Stimulated activated CD8-positive, alpha-beta memory T cell treated with anti-CD3 and anti-CD28 coated beads, Interleukin-4, amount 100 ng/mL, for 48 hours (primary cell): ENCODE results near the gene TNC.
"Not testable (repeated sequence)": the region's sequence is repeated elsewhere in the genome, so short reads cannot be mapped to it uniquely, and the experiment has no call there.

Experiments used
- DNase-seq: peaks from one replicate; pipeline ENCODE4 v3.0.0-alpha.2; 2020

Gene TNC

DNA sequence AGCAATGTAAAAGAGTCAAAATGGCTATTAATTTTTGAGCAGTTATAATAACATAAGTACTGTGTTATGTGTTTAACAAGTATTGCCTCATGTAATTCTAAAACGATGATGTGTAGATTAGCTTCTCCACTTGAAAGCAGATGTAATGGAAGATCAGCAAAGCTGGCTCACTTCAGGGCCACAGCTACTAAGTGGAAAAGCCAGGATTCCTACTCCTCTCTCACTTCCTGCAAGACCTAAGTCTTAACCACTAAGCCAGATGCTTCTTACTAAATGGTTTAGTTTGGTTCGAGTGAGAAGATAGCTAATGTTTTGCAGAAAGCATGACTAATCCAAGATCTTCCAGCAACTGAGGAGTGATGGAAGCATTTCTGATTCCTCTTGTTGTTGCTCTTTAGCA, 15.7 kb upstream of the TNC start:
- DNase-seq = no peak

- no peak for DNase-seq
These were observed 14.7 kb upstream of the TNC start for GRCh38 chr9:115132648-115133047.

GRCh38 chr9:115130176-115130575, 12.2 kb upstream of the TNC start:
- DNase-seq = no peak

- DNase-seq = not testable (repeated sequence)
These were observed 10.8 kb upstream of the TNC start for GRCh38 chr9:115128726-115129125.

DNA sequence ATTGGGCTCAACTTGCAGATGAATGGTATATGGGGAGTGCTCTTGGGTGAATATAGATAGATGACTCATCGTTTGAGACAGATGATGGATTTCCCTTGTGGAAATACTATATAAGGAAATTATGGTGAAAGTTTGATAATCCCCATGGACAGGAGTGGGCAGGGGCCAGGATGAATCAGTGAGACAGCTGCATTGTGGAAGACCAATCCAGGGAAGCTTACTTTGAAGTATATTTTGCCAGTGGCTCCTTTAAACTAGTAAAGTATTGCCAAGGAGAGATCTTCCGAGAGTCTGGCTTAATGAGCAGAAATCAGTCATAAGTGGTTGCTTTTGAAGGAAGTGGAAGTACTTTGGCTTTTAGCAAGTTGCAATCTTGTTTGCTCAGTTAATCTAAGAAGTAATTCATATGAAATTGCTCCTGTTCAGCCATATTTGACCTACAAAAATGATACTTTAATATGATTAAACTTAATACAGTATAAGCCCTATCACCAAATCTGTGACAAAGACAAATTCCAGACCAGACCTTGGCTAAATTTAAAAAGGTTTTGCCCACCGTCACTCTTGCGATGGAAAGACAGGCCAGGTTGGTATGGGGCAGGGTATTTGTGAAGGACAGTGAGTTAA, 9.3 kb upstream of the TNC start:
- DNase-seq = no peak

DNA sequence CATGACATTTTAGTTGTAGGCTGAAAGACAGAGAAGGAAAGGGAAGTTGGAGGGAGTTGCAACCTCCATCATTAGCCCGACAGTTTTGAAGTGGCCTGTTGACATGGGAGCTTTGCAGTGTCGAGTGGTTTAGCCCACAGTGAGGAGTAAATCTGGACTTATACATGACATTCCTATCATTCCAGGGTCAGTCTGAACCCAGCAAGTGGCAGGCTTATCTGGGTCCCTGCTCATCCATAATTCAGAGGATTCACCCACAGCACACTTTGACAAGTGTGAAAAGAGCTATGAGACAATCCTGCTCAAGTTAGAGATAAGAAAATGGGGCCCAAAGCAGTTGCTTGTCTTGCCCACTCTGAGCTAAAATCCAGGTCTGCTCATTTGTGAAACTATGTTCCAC, 8.4 kb upstream of the TNC start:
- no peak for DNase-seq

DNA sequence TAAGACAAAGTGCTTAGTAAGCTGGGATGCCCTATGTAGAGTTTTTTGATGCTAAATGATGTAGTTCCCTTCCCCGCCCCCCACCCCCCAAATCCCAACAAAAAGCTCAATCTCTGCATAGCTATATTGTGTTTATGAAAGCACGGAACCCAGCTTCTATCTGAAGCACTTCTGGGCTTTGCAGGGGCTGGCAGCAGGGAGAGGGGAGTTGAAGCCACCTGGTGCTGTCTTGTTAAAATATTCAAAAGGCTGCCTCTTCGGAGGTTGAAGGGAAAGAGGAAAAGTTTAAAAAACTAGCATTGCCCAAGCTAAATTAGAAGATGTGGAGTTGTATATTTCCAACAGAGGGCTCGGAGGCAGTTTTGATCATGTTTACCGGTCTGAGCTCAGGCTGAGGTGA, 5.0 kb upstream of the TNC start:
- DNase-seq = no peak

DNA sequence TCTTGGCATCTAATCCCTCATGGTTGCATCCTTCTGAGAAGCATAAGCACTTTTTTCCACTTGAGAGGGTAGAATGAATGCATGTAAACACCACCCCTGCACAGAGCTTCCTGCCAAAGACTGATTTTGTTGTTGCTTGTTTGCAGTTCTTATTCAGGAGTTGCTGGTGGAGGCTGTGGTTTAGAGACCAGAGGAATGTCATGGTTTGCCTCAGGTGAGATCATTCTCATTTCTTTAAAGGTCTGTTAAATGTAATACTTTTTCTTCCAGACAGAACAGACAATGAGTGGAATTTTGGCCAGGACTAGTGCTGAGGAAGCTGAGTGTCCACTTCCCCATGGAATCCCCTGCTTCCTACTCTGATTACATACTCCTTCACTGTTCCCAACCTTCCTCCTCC, 3.2 kb upstream of the TNC start:
- DNase-seq = no peak

- DNase-seq = no peak
These were observed 892 bp upstream of the TNC start for GRCh38 chr9:115118879-115119218.

GRCh38 chr9:115116421-115117284, 1.3 kb downstream of the TNC start:
- no peak for DNase-seq

DNA sequence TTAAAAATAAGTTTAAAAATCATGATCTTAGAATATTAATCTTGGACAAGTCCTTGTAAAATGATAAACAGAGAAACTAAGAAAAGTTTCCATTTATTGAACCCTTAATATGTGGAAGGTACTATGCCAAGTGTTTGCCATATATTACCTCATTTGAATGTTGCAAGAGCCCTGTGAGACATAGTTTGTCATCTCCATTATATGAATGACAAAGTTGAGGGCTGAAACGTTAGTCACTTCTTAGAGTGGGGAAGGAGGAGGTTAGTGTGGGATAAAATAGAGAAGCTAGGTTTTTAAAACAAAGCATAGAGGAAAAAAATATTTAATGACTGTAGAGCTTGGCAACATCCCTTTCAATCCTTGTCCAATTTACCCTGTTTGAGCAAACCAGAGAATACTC, 2.0 kb downstream of the TNC start:
- DNase-seq = no peak

GRCh38 chr9:115115117-115115880, 2.7 kb downstream of the TNC start:
- DNase-seq = no peak

GRCh38 chr9:115114546-115114945, 3.4 kb downstream of the TNC start:
- no peak for DNase-seq

DNA sequence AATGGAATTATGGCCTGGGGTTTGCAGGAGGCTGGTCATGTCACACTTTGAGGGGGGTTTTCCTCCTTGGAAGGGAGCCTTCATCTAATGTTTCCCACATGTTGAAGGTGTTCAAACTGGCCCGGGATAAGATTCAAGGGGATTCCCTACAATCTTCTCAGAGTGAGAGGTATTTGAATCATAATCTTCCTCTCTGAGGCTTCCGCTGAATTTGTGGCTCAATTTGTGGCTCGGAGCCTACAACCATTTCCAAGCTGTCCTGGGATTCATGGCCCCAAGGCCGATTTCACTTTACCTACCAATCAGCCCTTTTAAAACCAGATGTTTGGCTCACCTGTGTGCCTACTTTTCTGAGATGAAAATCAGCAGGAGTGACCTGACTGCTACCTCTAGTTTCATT, 3.9 kb downstream of the TNC start:
- no peak for DNase-seq

DNA sequence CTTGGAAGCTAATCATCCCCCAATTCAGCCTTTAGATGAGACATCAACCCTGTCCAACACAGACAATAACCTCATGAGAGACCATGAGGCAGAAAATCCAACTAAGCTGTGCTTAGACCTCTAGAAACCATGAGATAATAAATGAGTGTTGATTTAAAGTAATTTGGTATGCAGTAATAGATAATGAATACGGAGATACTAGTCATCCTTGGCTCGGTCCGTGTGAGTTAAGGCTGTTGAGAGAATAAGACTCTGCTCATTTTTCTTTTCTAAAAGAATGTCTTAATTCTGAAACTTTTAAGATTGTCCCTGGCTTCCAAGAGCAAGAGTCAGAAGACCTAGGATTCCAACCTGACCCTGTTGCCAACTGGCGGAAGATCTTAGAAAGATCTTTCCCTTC, 6.1 kb downstream of the TNC start:
- DNase-seq = no peak

GRCh38 chr9:115109486-115109885, 8.5 kb downstream of the TNC start:
- no peak for DNase-seq

DNA sequence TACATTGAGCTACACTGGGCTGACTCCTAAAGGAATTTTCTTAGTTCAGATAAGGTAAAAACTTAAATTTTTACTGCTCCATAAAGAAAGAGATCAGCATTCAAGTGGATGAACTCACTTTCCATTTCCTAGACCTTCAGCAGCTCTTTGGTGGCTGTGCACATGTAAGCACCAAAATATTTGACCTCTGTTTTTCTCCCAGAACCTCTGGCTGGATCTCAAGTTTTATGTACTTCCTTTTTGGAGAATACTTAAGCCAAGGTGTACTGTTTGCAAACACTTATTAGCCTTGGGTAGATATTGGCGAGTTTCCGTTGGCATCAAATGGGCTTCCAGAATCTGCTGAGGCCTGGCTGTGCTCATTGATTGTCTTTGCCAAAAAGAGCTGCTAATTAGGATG, 10.3 kb downstream of the TNC start:
- no peak for DNase-seq

- no peak for DNase-seq
These were observed 11.3 kb downstream of the TNC start for GRCh38 chr9:115106642-115107041.

- no peak for DNase-seq
These were observed 12.0 kb downstream of the TNC start for GRCh38 chr9:115106001-115106400.

GRCh38 chr9:115104908-115105307, 13.0 kb downstream of the TNC start:
- DNase-seq = no peak

GRCh38 chr9:115103746-115104477, 14.0 kb downstream of the TNC start:
- no peak for DNase-seq

DNA sequence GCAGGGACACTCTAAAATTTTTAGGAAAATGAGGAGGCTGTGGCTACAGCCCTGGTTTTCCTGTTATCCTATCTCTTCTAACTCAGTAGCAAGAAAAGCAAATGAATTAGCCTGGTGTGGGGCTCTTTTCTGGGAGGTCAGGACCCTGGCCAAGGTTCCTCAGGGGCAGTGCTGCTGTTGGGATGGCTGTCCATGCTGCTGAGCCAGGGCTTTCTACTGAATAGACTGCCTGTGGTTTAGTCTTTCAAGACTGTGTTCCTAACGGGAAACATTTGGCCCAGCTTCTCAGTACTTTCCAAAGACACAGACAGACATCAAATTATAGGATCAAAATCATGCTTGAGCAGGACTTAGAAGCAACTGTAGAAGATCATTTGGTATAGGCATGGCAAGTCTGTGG, 18.1 kb downstream of the TNC start:
- DNase-seq = no peak

GRCh38 chr9:115098226-115098965, 19.6 kb downstream of the TNC start:
- no peak for DNase-seq
